Activated gamma-delta T cell (primary cell): ENCODE results near the gene STX19.
"Not testable (repeated sequence)": the region's sequence is repeated elsewhere in the genome, so short reads cannot be mapped to it uniquely, and the experiment has no call there.

Experiments used
- DNase-seq: peaks from one replicate; lab custom pipeline; 2025; lab: John Stamatoyannopoulos, UW
- total RNA-seq, 2 donors: gene quantifications; one replicate each; lab custom pipeline; 2026; lab: John Stamatoyannopoulos, UW

STX19 gene
- 0 reads per million in 2 donors for total RNA-seq

DNA sequence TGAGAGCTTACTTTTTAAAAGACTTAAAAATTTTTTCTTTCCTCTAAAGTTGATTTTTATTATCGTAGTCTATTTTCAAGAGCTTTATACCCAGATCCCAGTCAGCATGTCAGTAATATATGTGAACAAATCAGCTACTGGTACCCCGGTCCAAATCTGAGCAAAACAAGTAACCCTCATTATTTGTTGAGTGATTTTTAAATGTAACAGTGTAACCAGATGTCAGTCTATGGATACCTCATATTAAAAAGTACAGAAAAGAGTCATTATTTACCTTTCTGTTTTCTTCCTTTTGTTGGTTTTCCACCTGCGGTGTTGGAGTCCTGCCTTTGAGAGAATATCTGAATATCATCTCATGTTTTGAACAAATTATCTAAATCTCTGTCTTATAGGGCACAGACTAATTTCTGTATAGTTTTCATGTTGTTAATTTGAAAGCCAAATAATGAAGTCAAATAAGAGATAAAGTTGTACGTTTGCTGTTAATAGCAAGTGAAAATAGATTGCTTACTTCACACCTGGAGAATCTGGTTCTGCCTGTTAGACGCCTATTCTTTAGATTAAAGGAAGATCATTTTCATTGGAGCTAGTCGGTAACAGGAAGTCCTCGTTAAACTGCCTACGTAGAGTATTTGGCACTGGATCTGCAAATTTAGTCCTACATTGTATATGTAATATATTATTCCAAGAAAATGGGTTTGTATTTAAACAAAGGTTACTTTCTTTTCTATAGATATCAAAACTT is at the start of gene STX19:
Gene STX19, minus strand, starts transcription at position 505 of the 745 bp plus-strand sequence. CDS start 13,328 bp downstream, outside the sequence.
- no peak for DNase-seq

GRCh38 chr3:94076055-94076454 is 47.7 kb upstream of the STX19 start:
- no peak for DNase-seq

- DNase-seq = no peak
Measured at GRCh38 chr3:94071713-94072284, 43.4 kb upstream of the STX19 start.

- DNase-seq = no peak
Measured at GRCh38 chr3:94070341-94070911, 42.0 kb upstream of the STX19 start.

GRCh38 chr3:94069194-94069813 is 40.9 kb upstream of the STX19 start:
- DNase-seq = no peak

DNA sequence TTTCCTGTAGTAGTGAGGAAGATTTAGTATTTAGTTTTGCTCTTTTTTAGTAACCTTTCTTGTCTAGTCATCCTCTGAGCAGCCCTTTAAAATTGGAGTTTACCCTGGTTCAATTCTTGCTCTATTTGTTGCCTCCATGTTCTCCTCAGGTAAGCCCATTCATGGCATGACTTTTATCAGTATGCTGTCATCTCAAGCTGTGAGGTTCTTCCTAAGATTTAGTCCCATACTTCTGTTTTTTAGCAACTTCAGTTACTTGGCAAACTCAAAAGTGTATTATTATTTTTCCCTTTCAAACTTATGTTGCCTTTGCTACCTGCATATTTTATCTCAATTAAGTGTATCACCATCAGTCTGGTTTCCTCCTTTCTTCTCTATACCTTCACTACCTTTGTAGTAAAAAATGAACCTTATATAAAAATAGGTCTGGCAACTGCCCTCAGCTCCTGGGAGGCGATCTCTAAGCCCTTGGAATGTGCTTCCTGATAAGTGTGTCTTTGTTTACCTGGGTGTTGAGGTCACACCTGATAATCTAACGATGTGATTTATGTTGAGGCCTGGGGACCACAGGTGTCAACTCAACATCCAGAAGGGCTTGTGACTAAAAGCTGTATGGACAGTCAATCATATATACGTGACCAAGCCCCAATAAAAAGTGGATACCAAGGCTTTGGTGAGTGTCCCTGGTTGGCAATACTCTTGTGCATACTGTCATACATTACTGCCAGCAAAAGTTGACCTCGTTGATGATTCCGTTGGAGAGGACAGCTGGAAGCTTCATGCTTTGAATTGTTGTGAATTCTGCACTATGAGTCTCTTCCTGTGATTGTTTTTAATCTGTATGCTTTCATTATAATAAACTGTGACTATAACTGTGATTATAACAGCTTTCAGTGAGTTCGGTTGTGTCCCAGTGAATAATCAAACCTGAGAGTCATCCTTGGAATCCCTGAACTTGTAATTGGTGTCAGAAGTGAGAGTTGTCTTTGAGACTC is 38.4 kb upstream of the STX19 start:
- no peak for DNase-seq

- DNase-seq = no peak
Measured at GRCh38 chr3:94065819-94066480, 37.6 kb upstream of the STX19 start.

DNA sequence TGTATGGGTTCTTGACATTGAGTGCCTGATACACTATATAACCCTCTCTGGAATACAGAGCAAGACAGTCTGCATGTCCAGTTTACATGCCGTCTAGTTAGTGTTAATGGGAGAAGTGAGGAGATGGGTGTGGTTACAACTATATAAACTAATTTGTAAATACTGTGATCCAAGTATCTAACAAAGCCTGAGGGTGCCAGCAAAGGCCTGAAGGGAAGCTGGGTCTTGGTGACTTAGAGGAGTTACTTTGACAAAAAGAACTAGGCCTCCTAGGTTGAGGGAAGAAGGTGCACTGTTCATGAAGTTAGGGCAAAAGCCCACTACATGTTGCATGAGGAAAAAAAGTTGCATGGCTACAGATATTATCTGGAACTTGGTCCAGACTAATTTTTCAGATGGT is 36.7 kb upstream of the STX19 start:
- no peak for DNase-seq

DNA sequence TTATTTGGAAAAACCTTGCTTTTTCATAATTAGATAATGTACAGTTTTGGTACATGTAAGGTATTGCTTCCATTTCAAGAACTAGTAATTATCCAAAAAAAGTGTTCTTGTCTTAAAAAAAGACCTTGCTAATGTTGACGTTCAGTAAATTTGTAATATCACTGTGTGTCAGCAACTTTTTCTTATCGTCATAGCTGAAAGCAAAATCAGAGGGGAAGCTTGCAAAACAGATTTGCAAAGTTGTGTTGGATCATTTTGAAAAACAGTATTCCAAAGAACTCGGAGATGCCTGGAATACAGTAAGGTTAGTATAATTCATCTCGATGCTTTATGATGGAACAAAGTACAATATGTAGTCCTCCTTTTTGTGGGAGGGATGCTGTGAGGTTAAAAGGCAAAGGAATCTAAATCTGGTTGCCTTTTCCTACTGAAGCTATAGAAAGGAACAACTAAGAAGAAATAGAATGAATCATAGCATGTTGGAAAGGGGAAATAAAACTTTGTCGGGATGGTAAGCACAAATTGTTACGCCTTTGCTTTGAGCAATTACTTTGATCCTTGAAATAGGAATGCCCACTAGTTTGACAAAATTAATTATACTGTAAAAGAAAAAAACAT is 36.0 kb upstream of the STX19 start:
- DNase-seq = no peak

DNA sequence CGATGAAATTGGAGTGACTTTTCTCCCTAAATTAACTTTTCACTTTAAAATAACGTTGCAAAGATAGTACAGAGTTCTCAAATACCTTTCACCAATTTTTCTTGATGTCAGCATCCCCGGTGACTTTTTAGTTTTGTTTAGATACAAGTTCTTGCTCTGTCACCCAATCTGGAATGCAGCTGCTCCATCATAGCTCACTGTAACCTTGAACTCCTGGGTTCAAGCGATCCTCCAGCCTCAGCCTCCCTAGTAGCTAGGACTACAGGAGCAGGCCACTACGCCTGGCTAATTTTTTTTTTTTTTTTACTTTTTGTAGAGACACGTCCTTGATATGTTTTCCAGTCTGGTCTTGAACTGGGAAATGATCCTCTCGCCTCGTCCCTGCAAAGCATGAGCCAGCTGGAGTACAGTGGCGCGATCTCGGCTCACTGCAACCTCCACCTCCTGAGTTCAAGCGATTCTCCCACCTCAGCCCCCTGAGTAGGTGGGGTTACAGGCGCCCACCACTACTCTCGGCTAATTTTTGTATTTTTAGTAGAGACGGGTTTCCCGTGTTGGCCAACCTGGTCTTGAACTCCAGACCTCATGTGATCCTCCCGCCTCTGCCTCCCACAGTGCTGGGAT is 35.2 kb upstream of the STX19 start:
- DNase-seq = no peak

GRCh38 chr3:94062513-94063404 is 34.4 kb upstream of the STX19 start, which contains the start of the genes DHFR2 and NSUN3:
Gene DHFR2 (minus strand): TSS chr3:94062916. CDS start chr3:94061511, 1,405 bp downstream.
Gene NSUN3 (plus strand): TSS chr3:94063061. CDS start chr3:94063127, 66 bp downstream.
- DNase-seq = peak; percentile 18

DNA sequence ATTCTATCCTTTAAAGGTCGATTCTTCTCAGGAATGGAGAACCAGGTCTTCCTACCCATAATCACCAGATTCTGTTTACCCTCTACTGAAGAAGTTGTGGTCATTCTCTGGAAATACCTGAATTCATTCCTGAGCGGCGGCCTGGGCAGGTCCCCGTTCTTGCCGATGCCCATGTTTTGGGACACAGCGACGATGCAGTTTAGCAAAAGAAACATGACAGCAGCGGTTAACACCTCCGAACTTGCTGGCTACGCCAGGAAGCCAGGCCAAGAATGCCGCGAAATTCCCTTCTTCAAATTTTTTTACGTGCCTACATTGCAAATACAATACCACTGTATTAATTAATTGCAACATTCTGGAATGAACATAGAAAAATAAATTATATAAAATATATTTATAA is 32.9 kb upstream of the STX19 start:
- DNase-seq = no peak

DNA sequence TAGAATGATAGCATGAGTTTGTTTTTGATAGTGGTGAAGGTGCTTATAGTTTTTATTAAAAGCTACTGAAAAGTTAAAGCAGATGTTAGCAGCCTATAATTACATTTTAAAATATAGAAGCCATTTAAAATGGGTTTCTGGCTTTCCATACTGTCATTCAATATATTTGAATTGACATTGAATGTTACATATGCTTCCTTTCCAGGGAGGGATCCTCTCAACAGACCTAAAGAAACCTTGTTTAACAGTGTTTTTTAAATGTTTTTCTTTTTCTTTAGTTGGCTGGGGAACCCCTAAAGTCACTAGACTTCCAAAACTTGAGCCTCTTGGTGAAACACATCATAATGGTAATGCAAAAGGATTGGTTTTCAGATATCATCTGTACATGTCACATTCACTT is 22.1 kb upstream of the STX19 start:
- DNase-seq = no peak

GRCh38 chr3:94049267-94049666 is 20.9 kb upstream of the STX19 start:
- no peak for DNase-seq

- no peak for DNase-seq
Measured at GRCh38 chr3:94046533-94046932, 18.1 kb upstream of the STX19 start.

- DNase-seq = not testable (repeated sequence)
Measured at GRCh38 chr3:94044100-94044936, 15.9 kb upstream of the STX19 start.

DNA sequence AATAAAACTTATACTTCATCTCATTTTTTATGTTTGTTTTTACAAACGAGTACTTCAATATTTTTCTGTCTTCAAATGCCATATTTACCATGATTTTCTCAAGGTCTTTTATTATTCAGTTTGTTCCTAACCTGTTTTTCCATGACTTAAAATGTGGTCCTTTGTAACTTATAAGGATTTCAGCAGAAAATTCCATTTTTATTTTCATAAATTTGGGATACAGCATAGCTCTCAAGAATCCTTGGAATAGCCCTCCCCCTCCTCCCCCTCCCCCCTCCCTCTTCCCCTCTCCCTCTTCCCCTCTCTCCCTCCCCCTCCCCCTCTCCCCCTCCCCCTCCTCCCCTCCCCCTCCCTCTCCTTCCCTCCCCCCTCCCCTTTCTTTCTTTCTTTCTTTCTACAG is 14.9 kb upstream of the STX19 start:
- DNase-seq = no peak
